HepG2 (cell line): ENCODE results near the gene SRCIN1. TPM values are rescaled to one million over a fixed set of nuclear protein-coding genes. Genes with fewer than 3 reads are reported as not detected.

Experiments used
- ATF1 ChIP-seq: IDR thresholded peaks from 2 replicates; pipeline ENCODE4 v1.6.1; 2016; ENCODE audit warnings: mild to moderate bottlenecking, control low read depth
- CSRNP1 ChIP-seq: sonication (generic); formaldehyde crosslinking; IDR thresholded peaks from 2 replicates; pipeline ENCODE4 v1.8.1; 2023; ENCODE audit warnings: mild to moderate bottlenecking, missing genetic modification reagents
- KDM1A ChIP-seq: IDR thresholded peaks from 2 replicates; pipeline ENCODE4 v1.6.1; 2016; ENCODE audit warnings: missing compliant biosample characterization
- KDM2A ChIP-seq: sonication (generic); formaldehyde crosslinking; IDR thresholded peaks from 2 replicates; pipeline ENCODE4 v1.4.0; 2020; ENCODE audit warnings: low read depth, missing genetic modification reagents, borderline replicate concordance
- KLF16 ChIP-seq, 2 experiments: sonication (generic) in 1 of 2; formaldehyde crosslinking in 1 of 2; IDR thresholded peaks; 2 replicates each; pipeline versions ENCODE4 v1.6.1 to v1.8.0; 2016 to 2023; ENCODE audit warnings: missing genetic modification reagents in 2 of 2, missing compliant biosample characterization in 1 of 2
- NONO ChIP-seq, 2 experiments: fragments of 450-650 bp in 1 of 2; sonication (generic) in 1 of 2; formaldehyde crosslinking in 1 of 2; IDR thresholded peaks in 1 of 2; conservative IDR thresholded peaks in 1 of 2; 2 replicates each; pipeline versions ENCODE4 v1.6.1 to v1.8.0; 2017 to 2022; ENCODE audit warnings: mild to moderate bottlenecking in 1 of 2, missing genetic modification reagents in 1 of 2, moderate library complexity in 1 of 2
- RCOR2 ChIP-seq: IDR thresholded peaks from 2 replicates; pipeline ENCODE4 v1.6.1; 2016; ENCODE audit warnings: missing biosample characterization, missing genetic modification reagents
- SIN3A ChIP-seq: IDR thresholded peaks from 2 replicates; pipeline ENCODE4 v1.6.1; 2011; ENCODE audit warnings: low read depth, mild to moderate bottlenecking, control low read depth, low read length, borderline replicate concordance
- ZNF18 ChIP-seq: sonication (generic); formaldehyde crosslinking; IDR thresholded peaks from 2 replicates; pipeline ENCODE4 v1.8.0; 2022; ENCODE audit warnings: mild to moderate bottlenecking, missing genetic modification reagents; ENCODE audit not compliant: insufficient replicate concordance
- ZNF235 ChIP-seq: sonication (generic); formaldehyde crosslinking; IDR thresholded peaks from 2 replicates; pipeline ENCODE4 v1.8.1; 2023; ENCODE audit warnings: mild to moderate bottlenecking, missing genetic modification reagents, borderline replicate concordance
- ZNF263 ChIP-seq: sonication (generic); formaldehyde crosslinking; IDR thresholded peaks from 2 replicates; pipeline ENCODE4 v1.4.0; 2020; ENCODE audit warnings: missing genetic modification reagents
- ZNF407 ChIP-seq: sonication (generic); formaldehyde crosslinking; IDR thresholded peaks from one replicate; pipeline ENCODE4 v1.5.1; 2020; ENCODE audit warnings: mild to moderate bottlenecking, missing genetic modification reagents; ENCODE audit errors: not compliant biosample characterization
- ZNF703 ChIP-seq: sonication (generic); formaldehyde crosslinking; IDR thresholded peaks from 2 replicates; pipeline ENCODE4 v1.5.1; 2020; ENCODE audit warnings: missing genetic modification reagents, mild to moderate bottlenecking, moderate library complexity, borderline replicate concordance
- ZNF883 ChIP-seq: sonication (generic); formaldehyde crosslinking; IDR thresholded peaks from 2 replicates; pipeline ENCODE4 v1.5.1; 2020; ENCODE audit warnings: mild to moderate bottlenecking, missing genetic modification reagents; ENCODE audit errors: not compliant biosample characterization
- ZNF891 ChIP-seq: sonication (generic); formaldehyde crosslinking; IDR thresholded peaks from 2 replicates; pipeline ENCODE4 v1.5.0; 2020; ENCODE audit warnings: mild to moderate bottlenecking, missing genetic modification reagents
- polyA plus RNA-seq, 8 experiments: library from polyadenylated mRNA; depleted of rRNA in 3 of 8; stranded (reverse) in 7 of 8; unstranded in 1 of 8; fragments of >200 nt; fragmentation: Illumina TruSeq in 4 of 8; extraction: Trizol in 4 of 8; gene quantifications; 2 replicates each; pipeline versions ENCODE4 v1.2.1 to v1.2.3, GENCODE V29; 2011 to 2016; ENCODE audit warnings: low read depth in 4 of 8, missing spikeins in 1 of 8, mixed read lengths in 1 of 8; ENCODE audit not compliant: insufficient read depth in 1 of 8
- total RNA-seq, 5 experiments: library from RNA; depleted of rRNA; stranded (reverse); fragments of >200 nt; fragmentation: Illumina TruSeq; extraction: Trizol; gene quantifications; 2 replicates each; pipeline ENCODE4 v1.2.3, GENCODE V29; 2016; ENCODE audit warnings: low read depth in 1 of 5

Gene SRCIN1
- total and polyA plus RNA-seq, 2 of the 13 experiments (the other 11 are each of a cell fraction or from before 2014, with no cell fraction given): 1.2 to 9.6 TPM

GRCh38 chr17:38654411-38655398 lies 49.0 kb upstream of the SRCIN1 start (continued):
- TF ChIP-seq CSRNP1 (CRISPR knock-in tag) (no peak), ZNF407 (CRISPR knock-in tag) (peak; percentile 61), ATF1 (CRISPR knock-in tag) (0 out of 2 replicates have a peak, but pooled peaks have one; percentile 25), SIN3A (no peak), NONO (IDR thresholded peaks at IDR 0.05) (no peak), NONO (CRISPR knock-in tag; conservative IDR thresholded peaks at IDR 0.05) (0 out of 2 replicates have a peak, but pooled peaks have one; percentile 28), ZNF263 (peak; percentile 36), ZNF703 (CRISPR knock-in tag) (0 out of 2 replicates have a peak, but pooled peaks have one; percentile 16), RCOR2 (CRISPR knock-in tag) (peak; percentile 45; the same call in 1 of the 2 replicates), ZNF235 (CRISPR knock-in tag) (no peak), ZNF18 (CRISPR knock-in tag) (peak; percentile 43), ZNF891 (peak; percentile 61; the same call in 1 of the 2 replicates), ZNF883 (CRISPR knock-in tag) (peak; percentile 42), KLF16 (CRISPR knock-in tag; IDR thresholded peaks at IDR 0.05) (no peak), KDM1A (CRISPR knock-in tag) (no peak), KDM2A (CRISPR knock-in tag) (peak; percentile 46; the same call in 1 of the 2 replicates)
